GM21529 (cell line): ENCODE measurements around the gene GDA.

Experiments
- ATAC-seq: cut with Tn5 transposase; IDR thresholded peaks from one replicate; pipeline ENCODE4 v1.9.1; 2021; ENCODE audit not compliant: unreplicated experiment

The GDA gene

GRCh38 chr9:72150127-72150526 lies 887 bp downstream of the GDA start:
- no peak for ATAC-seq

GRCh38 chr9:72150661-72151060 lies 1.4 kb downstream of the GDA start:
- no peak for ATAC-seq

GRCh38 chr9:72151104-72151503 lies 1.9 kb downstream of the GDA start:
- no peak for ATAC-seq

GRCh38 chr9:72154468-72155285 lies 5.4 kb downstream of the GDA start:
- peak; percentile 84 for ATAC-seq

- no peak for ATAC-seq
Measured at GRCh38 chr9:72155301-72155700, 6.1 kb downstream of the GDA start.

- no peak for ATAC-seq
Measured at GRCh38 chr9:72156586-72156985, 7.3 kb downstream of the GDA start.

- ATAC-seq = no peak
Measured at GRCh38 chr9:72158680-72159079, 9.4 kb downstream of the GDA start.

- no peak for ATAC-seq
Measured at GRCh38 chr9:72160446-72161123, 11.3 kb downstream of the GDA start.

- ATAC-seq = no peak
Measured at GRCh38 chr9:72165326-72165725, 16.1 kb downstream of the GDA start.

- ATAC-seq = no peak
Measured at GRCh38 chr9:72165821-72166547, 16.7 kb downstream of the GDA start.

GRCh38 chr9:72168075-72168474 lies 18.8 kb downstream of the GDA start:
- ATAC-seq = no peak

GRCh38 chr9:72169178-72169577 lies 19.9 kb downstream of the GDA start:
- ATAC-seq = no peak

- ATAC-seq = no peak
Measured at GRCh38 chr9:72173080-72173479, 23.8 kb downstream of the GDA start.

- ATAC-seq = no peak
Measured at GRCh38 chr9:72185561-72185960, 36.3 kb downstream of the GDA start.

- ATAC-seq = no peak
Measured at GRCh38 chr9:72187121-72187695, 38.0 kb downstream of the GDA start.

- ATAC-seq = no peak
Measured at GRCh38 chr9:72188232-72188631, 39.0 kb downstream of the GDA start.

GRCh38 chr9:72193478-72193881 lies 44.2 kb downstream of the GDA start:
- peak; percentile 84 for ATAC-seq

- no peak for ATAC-seq
Measured at GRCh38 chr9:72199238-72199637, 50.0 kb downstream of the GDA start.

GRCh38 chr9:72200452-72200851 lies 51.2 kb downstream of the GDA start:
- ATAC-seq = no peak

- no peak for ATAC-seq
Measured at GRCh38 chr9:72202009-72202408, 52.8 kb downstream of the GDA start.

- peak; percentile 66 for ATAC-seq
Measured at GRCh38 chr9:72203205-72203803, 54.1 kb downstream of the GDA start.
